Left ventricle myocardium inferior (tissue), 1 donor: Measurements from ENCODE around the gene PODXL2. TPM values are rescaled to one million over a fixed set of nuclear protein-coding genes. Genes with fewer than 3 reads are reported as not detected.

Source experiments
- DNase-seq: peaks from one replicate; pipeline ENCODE4 v3.0.0-alpha.2; 2020
- H3K27ac ChIP-seq: fragments of 200-600 bp; replicated peaks from 2 replicates; pipeline ENCODE4 v1.8.0; 2021
- H3K27me3 ChIP-seq: fragments of 200-600 bp; 2 replicates; pipeline ENCODE4 v1.8.0; 2021; ENCODE audit warnings: low read depth
- H3K36me3 ChIP-seq: fragments of 200-600 bp; 2 replicates; pipeline ENCODE4 v1.8.0; 2021
- H3K4me1 ChIP-seq: fragments of 200-600 bp; 2 replicates; pipeline ENCODE4 v1.8.0; 2021
- H3K4me3 ChIP-seq: fragments of 200-600 bp; 2 replicates; pipeline ENCODE4 v1.8.0; 2021; ENCODE audit warnings: mild to moderate bottlenecking, moderate library complexity
- H3K9me3 ChIP-seq: fragments of 200-600 bp; replicated peaks from 2 replicates; pipeline ENCODE4 v1.8.0; 2021
- CTCF ChIP-seq: fragments of 200-600 bp; IDR thresholded peaks from 2 replicates; pipeline ENCODE4 v1.8.0; 2021; ENCODE audit warnings: antibody characterized with exemption, mild to moderate bottlenecking, borderline replicate concordance
- intact Hi-C: fragments of 100-400 bp; cut with micrococcal nuclease; formaldehyde crosslinking; loops from one replicate; pipeline ENCODE4 v1.11.0; 2022
- total RNA-seq: library from RNA; stranded (reverse); fragmentation: NEBNext Ultra II Directional; extraction: Animal tissue kit (Norgen Biotek cat#: 25700); gene quantifications from one replicate; pipeline ENCODE4 v1.2.1, GENCODE V29; 2021
- donor health status: DM: no; HTN: yes; CAD: no; lungs with severe emphysema.

The PODXL2 gene
- total RNA-seq, 1 donor from 2014 or later = 1.7 TPM

- intact Hi-C loops = no loop called here
- Histone ChIP-seq H3K4me1 (peaks cover 43% of the 10 kb centered on the region), H3K27ac (no peak overlapping the region), H3K36me3 (no peaks in the 10 kb centered on the region), H3K27me3 (no peaks in the 10 kb centered on the region), H3K4me3 (no peak overlapping the region), H3K9me3 (no peaks in the 10 kb centered on the region)
- DNase-seq = no peak
- no peak for TF ChIP-seq CTCF
Observed at GRCh38 chr3:127593178-127593577, 35.8 kb upstream of the PODXL2 start.

DNA sequence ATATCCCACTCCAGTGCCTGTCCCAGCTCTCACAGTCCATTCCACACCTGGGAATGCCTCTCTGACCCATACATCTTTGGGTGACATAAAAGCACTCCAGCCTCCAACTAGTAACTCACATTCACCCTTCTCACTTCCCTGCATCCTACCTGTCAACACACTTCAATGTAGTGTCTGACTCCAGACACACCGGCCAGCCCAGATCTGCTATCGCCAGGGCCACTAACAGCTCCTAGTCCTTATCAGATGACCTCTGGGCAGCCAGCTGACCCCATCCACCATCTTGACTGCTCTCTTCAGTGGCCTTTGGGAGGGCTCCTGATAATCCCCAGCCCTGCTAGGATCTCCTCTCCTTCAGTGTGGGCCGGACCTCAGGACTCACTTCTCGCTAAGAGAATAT is 33.7 kb upstream of the PODXL2 start:
- DNase-seq = no peak
- TF ChIP-seq CTCF = no peak
- no peak overlapping the region for H3K27ac ChIP-seq

GRCh38 chr3:127597020-127597771 is 31.8 kb upstream of the PODXL2 start:
- intact Hi-C loops = no loop called here
- TF ChIP-seq CTCF = no peak
- no peak for DNase-seq
- H3K27me3 ChIP-seq = no peaks in the 10 kb centered on the region
- no peak overlapping the region for H3K27ac ChIP-seq
- peak overlapping the region; percentile 79 for H3K4me3 ChIP-seq
- no peaks in the 10 kb centered on the region for H3K36me3 ChIP-seq
- H3K9me3 ChIP-seq = no peaks in the 10 kb centered on the region
- H3K4me1 ChIP-seq = peaks cover 15% of the 10 kb centered on the region

More for the DNA sequence above, 33.7 kb upstream of the PODXL2 start:
- no peaks in the 10 kb centered on the region for H3K27me3 ChIP-seq
- H3K4me1 ChIP-seq = peaks cover 31% of the 10 kb centered on the region
- H3K36me3 ChIP-seq = no peaks in the 10 kb centered on the region
- no peaks in the 10 kb centered on the region for H3K9me3 ChIP-seq
- no peak overlapping the region for H3K4me3 ChIP-seq
- intact Hi-C loops = no loop called here

GRCh38 chr3:127598841-127599570 is 30.0 kb upstream of the PODXL2 start:
- peaks cover 15% of the 10 kb centered on the region for H3K4me1 ChIP-seq
- H3K4me3 ChIP-seq = peak overlapping the region; percentile 79
- H3K27me3 ChIP-seq = no peaks in the 10 kb centered on the region
- no peaks in the 10 kb centered on the region for H3K9me3 ChIP-seq
- intact Hi-C loops = no loop called here
- peak overlapping the region; percentile 63 for H3K27ac ChIP-seq
- no peaks in the 10 kb centered on the region for H3K36me3 ChIP-seq
- no peak for TF ChIP-seq CTCF
- no peak for DNase-seq

DNA sequence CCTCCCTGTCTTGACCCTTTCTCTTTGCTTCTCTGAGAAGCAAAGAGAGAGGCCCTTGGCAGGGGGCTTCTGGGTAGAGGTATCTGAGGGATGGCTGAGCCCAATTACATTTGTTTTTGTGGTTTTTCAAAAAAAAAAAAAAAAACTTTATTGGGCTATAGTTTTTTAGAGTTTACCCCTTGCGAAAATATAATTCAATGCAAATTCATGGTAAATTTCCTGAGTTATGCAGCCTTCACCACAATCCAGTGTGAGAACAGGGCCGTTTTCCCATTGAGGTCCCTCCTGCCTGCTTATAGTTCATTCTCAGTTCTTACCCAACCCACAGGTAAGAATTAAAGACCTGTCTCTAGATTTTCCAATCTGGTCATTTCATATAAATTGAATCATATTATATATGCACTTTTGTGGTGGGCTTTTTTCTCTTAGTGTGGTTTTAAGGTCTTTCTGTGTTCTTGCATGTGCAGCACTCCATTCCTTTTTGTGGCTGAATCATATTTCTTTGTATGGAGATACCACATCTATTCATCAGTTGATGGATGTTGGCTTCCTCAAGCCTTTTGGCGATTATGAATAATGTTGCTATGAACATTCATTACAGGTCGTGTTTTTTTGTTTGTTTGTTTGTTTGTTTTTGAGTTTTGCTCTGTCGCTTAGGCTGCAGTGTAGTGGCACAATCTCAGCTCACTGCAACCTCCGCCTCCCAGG is 28.1 kb upstream of the PODXL2 start:
- Histone ChIP-seq H3K4me3 (no peak overlapping the region), H3K9me3 (no peaks in the 10 kb centered on the region), H3K4me1 (peaks cover 15% of the 10 kb centered on the region), H3K27me3 (no peaks in the 10 kb centered on the region), H3K36me3 (peaks cover 10% of the 10 kb centered on the region), H3K27ac (no peak overlapping the region)
- DNase-seq = no peak
- TF ChIP-seq CTCF = no peak
- intact Hi-C loops = no loop called here
